ENCODE measurements around the gene ASGR2.

GRCh38 chr17:7109461-7110322 lies 4.9 kb downstream of the ASGR2 start:
- TF ChIP-seq POLR2A (IDR thresholded peaks at IDR 0.05) (no peak), EP300 (IDR thresholded peaks at IDR 0.05) (no peak)
- TF ChIP-seq, protein P1, sequence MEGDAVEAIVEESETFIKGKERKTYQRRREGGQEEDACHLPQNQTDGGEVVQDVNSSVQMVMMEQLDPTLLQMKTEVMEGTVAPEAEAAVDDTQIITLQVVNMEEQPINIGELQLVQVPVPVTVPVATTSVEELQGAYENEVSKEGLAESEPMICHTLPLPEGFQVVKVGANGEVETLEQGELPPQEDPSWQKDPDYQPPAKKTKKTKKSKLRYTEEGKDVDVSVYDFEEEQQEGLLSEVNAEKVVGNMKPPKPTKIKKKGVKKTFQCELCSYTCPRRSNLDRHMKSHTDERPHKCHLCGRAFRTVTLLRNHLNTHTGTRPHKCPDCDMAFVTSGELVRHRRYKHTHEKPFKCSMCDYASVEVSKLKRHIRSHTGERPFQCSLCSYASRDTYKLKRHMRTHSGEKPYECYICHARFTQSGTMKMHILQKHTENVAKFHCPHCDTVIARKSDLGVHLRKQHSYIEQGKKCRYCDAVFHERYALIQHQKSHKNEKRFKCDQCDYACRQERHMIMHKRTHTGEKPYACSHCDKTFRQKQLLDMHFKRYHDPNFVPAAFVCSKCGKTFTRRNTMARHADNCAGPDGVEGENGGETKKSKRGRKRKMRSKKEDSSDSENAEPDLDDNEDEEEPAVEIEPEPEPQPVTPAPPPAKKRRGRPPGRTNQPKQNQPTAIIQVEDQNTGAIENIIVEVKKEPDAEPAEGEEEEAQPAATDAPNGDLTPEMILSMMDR (IDR thresholded peaks at IDR 0.05) = no peak

Data from stomach (tissue), 4 donors.